PC-9 (cell line): ENCODE results near the gene GMPPA.

ENCODE experiments used
- CTCF ChIP-seq: fragments of 200-600 bp; sonication (generic); conservative IDR thresholded peaks from 2 replicates; pipeline ENCODE4 v1.6.1; 2017; ENCODE audit warnings: mixed run types, antibody characterized with exemption, mild to moderate bottlenecking, moderate library complexity
- EZH2 ChIP-seq: fragments of 200-600 bp; sonication (generic); IDR thresholded peaks from 2 replicates; pipeline ENCODE4 v1.8.0; 2017; ENCODE audit warnings: antibody characterized with exemption, low read depth

- TF ChIP-seq CTCF: no peak
- TF ChIP-seq EZH2: no peak
Observed at GRCh38 chr2:219514836-219515235, 16.1 kb downstream of the GMPPA start.
